Calu3 (cell line): ENCODE measurements around the gene SSB. TPM values are rescaled to one million over a fixed set of nuclear protein-coding genes. Genes with fewer than 3 reads are reported as not detected.
"Not testable (repeated sequence)": the region's sequence is repeated elsewhere in the genome, so short reads cannot be mapped to it uniquely, and the experiment has no call there.

ENCODE experiments used
- BruUV-seq: library from RNA; stranded (reverse); fragments of 400-500 nt; replicated peaks from 2 replicates; lab custom pipeline; 2021; lab: Mats Ljungman, UMichigan
- CTCF ChIA-PET: fragments of 300-600 bp; sonication (Branson Sonifier 250); formaldehyde crosslinking; loops from one replicate; lab custom pipeline; 2022; ENCODE audit warnings: antibody characterized with exemption; lab: Charles Lee
- DNase-seq: peaks from one replicate; pipeline ENCODE4 v3.0.0; 2022
- H3K27ac Mint-ChIP-seq: one replicate; pipeline ENCODE4 v1.8.0; 2022; ENCODE audit warnings: mixed read lengths; ENCODE audit not compliant: unreplicated experiment
- H3K27me3 Mint-ChIP-seq: one replicate; pipeline ENCODE4 v1.8.0; 2022; ENCODE audit warnings: mixed read lengths; ENCODE audit not compliant: unreplicated experiment
- H3K36me3 Mint-ChIP-seq: one replicate; pipeline ENCODE4 v1.8.0; 2022; ENCODE audit warnings: mild to moderate bottlenecking, moderate library complexity, mixed read lengths; ENCODE audit not compliant: insufficient read depth, unreplicated experiment
- H3K4me1 Mint-ChIP-seq: one replicate; pipeline ENCODE4 v1.8.0; 2022; ENCODE audit warnings: mild to moderate bottlenecking, low read depth, mixed read lengths; ENCODE audit not compliant: unreplicated experiment
- H3K4me3 Mint-ChIP-seq: one replicate; pipeline ENCODE4 v1.8.0; 2022; ENCODE audit warnings: mild to moderate bottlenecking, low read depth, moderate library complexity, mixed read lengths; ENCODE audit not compliant: unreplicated experiment
- H3K9me3 Mint-ChIP-seq: one replicate; pipeline ENCODE4 v1.8.0; 2022; ENCODE audit warnings: low read depth, mixed read lengths; ENCODE audit not compliant: unreplicated experiment
- intact Hi-C: fragments of 100-400 bp; cut with micrococcal nuclease; formaldehyde crosslinking; loops from one replicate; pipeline ENCODE4 v1.10.0; 2022; ENCODE audit not compliant: unreplicated experiment
- total RNA-seq: library from RNA; stranded (reverse); gene quantifications from 2 replicates; pipeline ENCODE4 v1.2.3, GENCODE V29; 2022
- TF ChIP-seq, protein P1 (sequence below): fragments of 200-600 bp; IDR thresholded peaks from one replicate; pipeline ENCODE4 v1.8.0; 2022; ENCODE audit warnings: antibody characterized with exemption; ENCODE audit not compliant: unreplicated experiment

The SSB gene
- total RNA-seq, 1 experiment from 2014 or later: 143 TPM

DNA sequence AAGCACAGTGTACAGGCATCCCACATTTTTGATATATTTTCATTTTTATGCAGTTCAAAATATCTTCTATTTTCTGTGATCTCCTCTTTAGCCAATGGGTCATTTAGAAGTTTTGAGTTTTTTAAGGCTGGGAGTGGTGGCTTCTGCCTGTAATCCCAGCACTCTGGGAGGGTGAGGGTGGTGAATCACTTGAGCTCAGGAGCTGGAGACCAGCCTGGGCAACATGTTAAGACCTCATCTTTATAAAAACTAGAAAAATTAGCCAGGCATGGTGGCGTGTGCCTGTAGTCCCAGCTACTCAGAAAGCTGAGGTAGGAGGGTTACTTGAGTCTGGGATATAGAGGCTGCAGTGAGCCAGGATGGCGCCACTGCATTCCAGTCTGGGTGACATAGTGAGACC is 46.3 kb downstream of the SSB start:
- no peak overlapping the region for H3K27ac Mint-ChIP-seq
- TF ChIP-seq, protein P1, sequence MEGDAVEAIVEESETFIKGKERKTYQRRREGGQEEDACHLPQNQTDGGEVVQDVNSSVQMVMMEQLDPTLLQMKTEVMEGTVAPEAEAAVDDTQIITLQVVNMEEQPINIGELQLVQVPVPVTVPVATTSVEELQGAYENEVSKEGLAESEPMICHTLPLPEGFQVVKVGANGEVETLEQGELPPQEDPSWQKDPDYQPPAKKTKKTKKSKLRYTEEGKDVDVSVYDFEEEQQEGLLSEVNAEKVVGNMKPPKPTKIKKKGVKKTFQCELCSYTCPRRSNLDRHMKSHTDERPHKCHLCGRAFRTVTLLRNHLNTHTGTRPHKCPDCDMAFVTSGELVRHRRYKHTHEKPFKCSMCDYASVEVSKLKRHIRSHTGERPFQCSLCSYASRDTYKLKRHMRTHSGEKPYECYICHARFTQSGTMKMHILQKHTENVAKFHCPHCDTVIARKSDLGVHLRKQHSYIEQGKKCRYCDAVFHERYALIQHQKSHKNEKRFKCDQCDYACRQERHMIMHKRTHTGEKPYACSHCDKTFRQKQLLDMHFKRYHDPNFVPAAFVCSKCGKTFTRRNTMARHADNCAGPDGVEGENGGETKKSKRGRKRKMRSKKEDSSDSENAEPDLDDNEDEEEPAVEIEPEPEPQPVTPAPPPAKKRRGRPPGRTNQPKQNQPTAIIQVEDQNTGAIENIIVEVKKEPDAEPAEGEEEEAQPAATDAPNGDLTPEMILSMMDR: no peak

DNA sequence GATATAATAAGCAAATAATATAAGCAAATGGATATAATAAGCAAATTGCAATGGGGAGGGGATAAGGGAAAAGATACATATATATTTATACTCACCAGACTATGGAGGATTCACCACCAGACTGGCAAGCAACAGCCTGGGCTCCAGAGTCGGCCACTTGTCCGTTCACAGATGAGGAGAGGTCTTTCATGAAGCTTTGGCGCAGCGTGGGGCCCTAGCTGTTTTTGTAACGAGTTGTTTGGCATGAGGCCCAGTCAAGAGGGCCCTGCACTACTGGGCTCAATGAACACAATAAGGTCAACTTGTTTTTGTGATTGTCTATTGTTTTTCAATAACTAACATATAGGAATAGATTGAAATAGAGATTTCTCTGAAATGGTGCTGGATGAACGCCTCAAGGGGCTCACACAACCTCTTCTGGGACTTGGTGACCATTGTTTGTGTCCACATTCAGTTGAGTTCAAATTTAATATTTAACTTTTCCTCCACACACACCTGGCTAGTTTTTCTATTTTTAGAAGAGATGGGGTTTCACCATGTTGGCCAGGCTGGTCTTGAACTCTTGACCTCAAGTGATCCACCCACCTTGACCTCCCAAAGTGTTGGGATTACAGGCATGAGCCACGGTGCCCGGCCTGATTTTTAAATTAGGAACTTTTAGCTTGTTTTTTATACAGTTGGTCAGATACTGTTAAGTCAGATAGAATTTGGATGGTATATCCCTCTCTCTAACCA is 50.5 kb downstream of the SSB start:
- CTCF ChIA-PET, intact Hi-C loops, H3K4me3 Mint-ChIP-seq, DNase-seq, H3K27me3 Mint-ChIP-seq, H3K4me1 Mint-ChIP-seq, H3K9me3 Mint-ChIP-seq, BruUV-seq, H3K27ac Mint-ChIP-seq, H3K36me3 Mint-ChIP-seq: not testable (repeated sequence)

More for the DNA sequence above, 46.3 kb downstream of the SSB start:
- Mint-ChIP-seq H3K4me3 (no peak overlapping the region), H3K27me3 (no peaks in the 10 kb centered on the region), H3K4me1 (peaks cover 7% of the 10 kb centered on the region), H3K9me3 (no peaks in the 10 kb centered on the region), H3K36me3 (no peaks in the 10 kb centered on the region)
- BruUV-seq: no TSS peak
- CTCF ChIA-PET: no interaction called here
- intact Hi-C loops: no loop called here
- DNase-seq: no peak

DNA sequence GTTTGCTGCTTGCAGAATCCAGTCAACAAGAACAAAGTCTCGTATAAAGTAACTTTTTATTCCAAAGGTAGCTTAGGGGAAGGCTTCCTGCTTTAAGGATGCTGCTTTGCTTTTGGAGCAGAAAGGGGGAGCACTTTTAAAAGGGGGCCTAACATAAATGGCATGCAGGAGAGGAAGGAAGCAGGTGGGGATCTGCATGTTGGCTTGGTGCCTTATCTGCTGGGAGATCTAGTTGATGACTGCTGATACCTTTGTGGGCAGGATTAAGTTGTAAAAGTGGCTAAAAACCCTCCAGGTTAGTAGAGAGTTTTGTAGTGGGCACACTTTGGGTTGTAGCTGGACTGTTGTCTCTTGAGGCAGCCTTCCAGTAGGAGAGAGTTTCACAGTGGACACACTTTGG is 51.0 kb downstream of the SSB start:
- intact Hi-C loops: no loop called here
- Mint-ChIP-seq H3K36me3 (no peaks in the 10 kb centered on the region), H3K4me1 (no peaks in the 10 kb centered on the region), H3K9me3 (no peaks in the 10 kb centered on the region), H3K27me3 (no peaks in the 10 kb centered on the region), H3K4me3 (no peak overlapping the region), H3K27ac (no peak overlapping the region)
- BruUV-seq: no TSS peak
- TF ChIP-seq, protein P1: no peak
- CTCF ChIA-PET: no interaction called here
- DNase-seq: no peak

DNA sequence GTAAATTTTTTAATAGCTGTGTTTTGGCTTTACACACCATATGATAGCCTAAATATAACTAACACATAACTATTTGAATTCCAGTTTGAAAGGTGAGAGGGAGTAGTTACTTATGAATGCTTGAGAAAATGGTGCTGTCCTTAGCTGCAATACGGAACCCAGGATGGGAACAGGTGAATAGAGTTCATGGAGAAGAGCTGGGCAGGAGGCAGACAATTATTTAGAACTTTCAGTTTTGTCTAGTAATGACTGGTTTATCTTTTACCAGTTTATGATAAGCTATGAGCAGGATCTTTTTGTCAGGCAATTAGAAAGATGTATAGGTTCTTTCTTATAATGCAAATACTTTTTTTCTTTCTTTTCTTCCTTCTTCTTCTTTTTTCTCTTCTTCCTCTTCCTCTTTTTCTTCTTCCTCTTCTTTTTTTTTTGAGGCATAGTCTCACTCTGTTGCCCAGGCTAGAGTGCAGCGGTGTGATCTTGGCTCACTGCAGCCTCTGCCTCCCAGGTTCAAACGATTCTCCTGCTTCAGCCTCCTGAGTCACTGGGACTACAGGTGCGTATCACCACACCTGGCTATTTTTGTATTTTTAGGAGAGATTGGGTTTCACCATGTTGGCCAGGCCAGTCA is 54.5 kb downstream of the SSB start:
- intact Hi-C loops: no loop called here
- DNase-seq: no peak
- CTCF ChIA-PET: interaction anchor here (0.7 kb wide), 1 partner anchor 401 kb away, joined by 4 read pairs; no protein-coding TSS in a partner anchor
- no peaks in the 10 kb centered on the region for H3K4me1 Mint-ChIP-seq
- BruUV-seq: no TSS peak
- no peaks in the 10 kb centered on the region for H3K36me3 Mint-ChIP-seq
- no peaks in the 10 kb centered on the region for H3K27me3 Mint-ChIP-seq
- TF ChIP-seq, protein P1: no peak
- H3K9me3 Mint-ChIP-seq: no peaks in the 10 kb centered on the region
- H3K27ac Mint-ChIP-seq: no peak overlapping the region
- H3K4me3 Mint-ChIP-seq: no peak overlapping the region

DNA sequence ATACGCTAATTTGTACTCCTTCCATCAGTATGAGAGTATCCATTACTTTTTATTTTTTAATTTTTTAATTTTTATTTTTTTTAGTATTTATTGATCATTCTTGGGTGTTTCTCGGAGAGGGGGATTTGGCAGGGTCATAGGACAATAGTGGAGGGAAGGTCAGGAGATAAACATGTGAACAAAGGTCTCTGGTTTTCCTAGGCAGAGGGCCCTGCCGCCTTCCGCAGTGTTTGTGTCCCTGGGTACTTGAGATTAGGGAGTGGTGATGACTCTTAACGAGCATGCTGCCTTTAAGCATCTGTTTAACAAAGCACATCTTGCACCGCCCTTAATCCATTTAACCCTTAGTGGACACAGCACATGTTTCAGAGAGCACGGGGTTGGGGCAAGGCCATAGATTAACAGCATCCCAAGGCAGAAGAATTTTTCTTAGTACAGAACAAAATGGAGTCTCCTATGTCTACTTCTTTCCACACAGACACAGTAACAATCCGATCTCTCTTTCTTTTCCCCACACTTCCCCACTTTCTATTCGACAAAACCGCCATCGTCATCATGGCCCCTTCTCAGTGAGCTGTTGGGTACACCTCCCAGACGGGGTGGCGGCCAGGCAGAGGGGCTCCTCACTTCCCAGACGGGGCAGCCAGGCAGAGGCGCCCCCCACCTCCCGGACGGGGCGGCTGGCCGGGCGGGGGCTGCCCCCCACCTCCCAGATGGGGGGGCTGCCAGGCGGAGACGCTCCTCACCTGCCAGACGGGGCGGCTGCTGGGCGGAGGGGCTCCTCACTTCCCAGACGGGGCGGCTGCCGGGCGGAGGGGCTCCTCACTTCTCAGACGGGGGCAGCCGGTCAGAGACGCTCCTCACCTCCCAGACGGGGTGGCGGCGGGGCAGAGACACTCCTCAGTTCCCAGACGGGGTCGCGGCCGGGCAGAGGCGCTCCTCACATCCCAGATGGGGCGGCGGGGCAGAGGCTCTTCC is 56.9 kb downstream of the SSB start:
- H3K27me3 Mint-ChIP-seq, H3K27ac Mint-ChIP-seq, CTCF ChIA-PET, BruUV-seq, H3K9me3 Mint-ChIP-seq, intact Hi-C loops, H3K4me3 Mint-ChIP-seq, H3K4me1 Mint-ChIP-seq, DNase-seq, H3K36me3 Mint-ChIP-seq: not testable (repeated sequence)
